Fibroblast of skin of scalp (primary cell): ENCODE results near the gene POU1F1. TPM values are rescaled to one million over a fixed set of nuclear protein-coding genes. Genes with fewer than 3 reads are reported as not detected.
"Not testable (repeated sequence)": the region's sequence is repeated elsewhere in the genome, so short reads cannot be mapped to it uniquely, and the experiment has no call there.

Experiments used
- DNase-seq: peaks from one replicate; pipeline ENCODE4 v3.0.0-alpha.2; 2013
- polyA plus RNA-seq, 2 experiments: library from polyadenylated mRNA; unstranded; fragments of 120-200 nt; gene quantifications; one replicate each; pipeline ENCODE4 v1.2.1, GENCODE V29; 2013; ENCODE audit not compliant: insufficient read length in 2 of 2

Gene POU1F1, protein sequence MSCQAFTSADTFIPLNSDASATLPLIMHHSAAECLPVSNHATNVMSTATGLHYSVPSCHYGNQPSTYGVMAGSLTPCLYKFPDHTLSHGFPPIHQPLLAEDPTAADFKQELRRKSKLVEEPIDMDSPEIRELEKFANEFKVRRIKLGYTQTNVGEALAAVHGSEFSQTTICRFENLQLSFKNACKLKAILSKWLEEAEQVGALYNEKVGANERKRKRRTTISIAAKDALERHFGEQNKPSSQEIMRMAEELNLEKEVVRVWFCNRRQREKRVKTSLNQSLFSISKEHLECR
- polyA plus RNA-seq (2013, experiment 1 of 2; ENCODE audit: insufficient read length) = not detected
- polyA plus RNA-seq (2013, experiment 2 of 2; ENCODE audit: insufficient read length) = not detected

DNA sequence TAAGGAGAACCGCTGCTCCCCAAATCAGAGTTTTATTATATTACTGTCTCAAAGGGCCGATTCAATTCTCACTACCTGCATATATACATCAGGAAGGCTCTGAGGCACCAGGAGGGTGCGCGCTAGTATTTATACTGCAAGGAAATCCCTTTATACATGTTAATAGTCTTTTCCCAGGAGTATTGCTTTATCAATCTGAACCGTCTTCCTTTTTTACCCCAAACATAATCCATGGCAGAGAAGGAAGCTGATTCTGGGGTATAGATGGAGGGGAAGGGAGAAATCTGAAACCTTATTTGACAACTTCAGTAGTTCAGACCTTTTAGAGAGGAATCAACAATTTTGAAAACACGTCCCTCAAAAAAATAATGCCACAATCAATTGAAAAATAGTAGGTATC, at the start of gene POU1F1:
Gene POU1F1 (minus strand): TSS at position 101 of the 400 bp plus-strand sequence. CDS start 122 bp downstream, outside the sequence.
- DNase-seq = no peak

DNA sequence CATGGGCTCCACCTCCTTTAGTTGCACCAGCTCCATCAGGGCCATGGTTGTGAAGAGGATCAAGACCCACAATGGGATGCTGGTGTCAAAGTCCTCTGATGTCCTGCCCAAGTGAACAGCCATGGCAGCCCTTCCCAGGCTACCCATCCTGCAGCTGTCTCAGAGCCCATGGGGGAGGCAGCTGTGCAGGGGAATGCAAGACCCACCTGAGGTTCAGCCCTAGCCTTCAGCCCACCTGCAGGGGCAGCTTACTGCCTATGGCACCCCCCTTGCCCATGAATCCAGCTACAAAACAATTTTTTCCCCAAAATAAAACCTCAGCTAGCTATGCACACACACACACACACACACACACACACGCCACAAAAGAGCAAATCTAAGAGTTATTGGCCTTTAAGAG, 48.2 kb upstream of the POU1F1 start:
- DNase-seq = no peak

DNA sequence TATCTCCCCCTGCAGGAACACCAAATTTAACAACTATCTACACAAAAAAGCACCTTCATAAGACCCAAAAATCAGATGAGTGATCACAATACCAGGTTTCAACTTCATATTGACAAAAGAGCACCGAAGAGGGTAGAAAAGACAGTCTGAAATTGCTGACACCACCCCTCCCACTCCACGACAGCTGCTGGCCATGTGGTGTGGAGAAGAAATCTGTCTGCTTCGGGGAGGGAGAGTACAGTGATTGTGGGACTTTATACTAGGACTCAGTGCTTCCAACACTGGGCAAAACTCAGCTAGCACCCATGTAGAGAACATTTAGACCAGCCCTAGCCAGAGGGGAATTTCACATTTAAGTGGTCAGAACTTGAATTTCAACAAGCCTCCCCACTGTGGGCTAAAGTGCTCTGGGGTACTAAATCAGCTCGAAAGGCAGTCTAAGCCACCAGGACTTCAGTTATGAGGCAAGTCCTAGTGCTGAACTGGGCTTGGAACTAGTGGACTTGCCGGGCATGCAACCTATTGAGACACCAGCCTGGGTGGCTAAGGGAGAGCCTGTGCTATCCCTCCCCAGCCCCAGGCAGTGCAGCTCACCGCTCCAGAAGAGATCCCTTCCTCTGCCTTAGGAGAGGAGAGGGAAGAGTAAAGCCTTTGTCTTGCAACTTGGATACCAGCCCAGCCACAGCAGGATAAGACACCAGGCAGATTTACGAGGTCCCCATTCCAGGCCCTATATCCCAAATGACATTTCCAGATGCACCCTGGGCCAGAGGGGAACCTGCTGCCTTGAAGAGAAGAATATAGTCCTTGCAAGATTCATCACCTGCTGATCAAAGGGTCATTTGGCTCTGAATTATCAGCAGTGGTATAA, 44.6 kb upstream of the POU1F1 start:
- no peak for DNase-seq

DNA sequence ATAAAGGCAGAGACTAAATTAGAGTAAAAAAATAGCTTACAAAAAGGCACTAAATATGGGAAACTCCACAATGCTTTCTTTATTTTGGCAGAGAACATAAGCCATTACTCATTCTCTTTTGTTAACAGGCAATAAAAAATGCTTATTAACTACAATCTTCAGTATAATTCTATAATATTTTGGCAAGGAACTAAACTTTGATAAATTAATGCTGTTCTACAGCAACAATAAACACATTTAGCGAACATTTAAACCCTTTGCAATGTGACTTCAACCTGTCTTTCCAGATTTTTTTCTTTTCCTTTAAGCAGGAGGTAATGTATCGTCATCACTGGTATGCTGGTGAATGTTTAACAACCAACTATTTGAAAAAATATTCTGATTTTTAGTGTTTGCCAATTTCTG, 42.2 kb upstream of the POU1F1 start:
- DNase-seq = no peak

DNA sequence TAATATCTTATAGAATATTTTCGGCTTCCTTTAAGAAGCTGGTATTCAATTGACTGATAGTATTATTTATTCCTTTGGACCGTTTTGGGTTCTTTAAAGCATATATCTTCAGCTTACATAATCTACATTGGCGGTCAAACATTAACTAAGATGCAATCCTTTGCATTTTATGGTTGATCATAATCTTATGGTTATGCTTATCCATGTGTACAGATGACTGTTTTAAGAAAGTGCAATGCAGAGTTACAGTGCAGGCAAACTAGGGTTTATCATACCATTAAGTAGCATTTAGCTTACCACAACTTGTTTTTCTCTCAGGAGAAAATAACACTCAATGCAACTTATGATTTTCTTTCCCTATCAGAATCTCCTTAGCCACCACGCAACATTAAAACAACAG, 41.4 kb upstream of the POU1F1 start:
- DNase-seq = no peak

DNA sequence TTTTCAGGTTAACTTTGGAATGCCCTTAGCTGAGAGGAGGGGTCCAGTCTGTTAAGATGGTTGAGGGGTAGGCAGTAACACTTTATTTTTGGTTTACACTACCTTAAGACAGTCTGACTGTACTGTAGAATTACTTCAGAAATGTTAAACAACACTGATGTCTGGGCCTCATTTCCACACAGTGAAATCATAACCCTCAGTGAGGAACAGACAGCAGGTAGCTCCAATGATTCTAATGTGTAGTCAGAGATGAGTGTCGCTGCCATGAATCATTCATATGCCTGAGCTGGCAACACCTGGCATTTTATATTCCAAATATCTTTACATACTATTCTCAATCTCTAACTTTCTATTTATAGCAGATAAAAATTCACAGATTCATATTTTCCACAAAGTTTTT, 37.3 kb upstream of the POU1F1 start:
- no peak for DNase-seq

DNA sequence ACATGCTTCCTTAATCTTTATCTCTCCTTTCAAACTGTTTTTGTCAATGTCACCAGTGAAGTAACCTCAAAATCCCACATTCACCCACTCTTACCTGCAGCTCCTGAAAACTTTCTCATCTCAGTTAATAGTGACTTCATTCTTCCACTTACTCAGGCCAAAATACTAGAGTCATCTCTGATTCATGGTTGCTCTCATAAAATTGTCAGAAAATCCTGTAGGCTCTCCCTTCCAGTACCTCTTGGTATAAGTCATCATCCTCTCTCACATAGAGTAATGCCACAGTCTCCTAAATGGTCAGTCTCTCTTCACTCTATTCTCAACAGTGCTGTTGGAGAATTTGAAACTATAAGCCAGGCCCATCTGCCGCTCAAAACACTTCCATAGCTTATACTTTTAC, 34.9 kb upstream of the POU1F1 start:
- no peak for DNase-seq

DNA sequence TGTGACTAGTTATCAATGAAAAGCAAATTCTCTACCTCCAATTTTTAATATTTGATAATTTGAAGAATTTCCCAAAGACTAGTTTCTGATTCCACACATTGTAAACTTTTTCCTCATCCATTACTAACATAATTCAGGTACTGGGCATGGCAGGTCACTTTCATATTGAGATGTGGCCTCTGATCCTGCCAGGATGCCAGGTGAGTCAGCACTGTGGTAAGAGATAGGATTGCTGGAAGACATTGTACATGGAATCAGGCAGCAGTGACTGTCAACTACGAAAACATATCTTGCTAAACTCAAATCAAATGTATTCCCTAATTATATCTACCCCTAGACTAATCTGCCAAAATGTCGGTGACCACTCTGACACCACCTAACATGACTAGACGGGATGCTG, 33.2 kb upstream of the POU1F1 start:
- DNase-seq = no peak

DNA sequence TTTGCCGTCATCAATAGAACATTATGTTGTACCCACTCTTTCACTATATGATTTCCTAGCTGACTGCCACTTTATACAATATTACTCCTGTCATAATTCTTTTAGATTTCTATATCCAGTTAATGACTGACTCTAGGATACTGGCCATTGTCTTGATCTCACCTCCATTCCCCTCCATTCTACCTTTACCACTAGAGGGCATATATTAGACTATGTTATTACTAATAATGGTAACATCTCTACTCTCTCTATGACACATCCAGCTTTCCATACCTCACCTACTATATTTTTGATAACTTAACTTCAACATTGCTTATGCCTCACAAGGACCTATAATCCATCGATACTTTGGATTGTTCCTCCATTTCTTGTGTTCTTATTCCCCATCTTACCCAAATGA, 31.4 kb upstream of the POU1F1 start:
- no peak for DNase-seq

DNA sequence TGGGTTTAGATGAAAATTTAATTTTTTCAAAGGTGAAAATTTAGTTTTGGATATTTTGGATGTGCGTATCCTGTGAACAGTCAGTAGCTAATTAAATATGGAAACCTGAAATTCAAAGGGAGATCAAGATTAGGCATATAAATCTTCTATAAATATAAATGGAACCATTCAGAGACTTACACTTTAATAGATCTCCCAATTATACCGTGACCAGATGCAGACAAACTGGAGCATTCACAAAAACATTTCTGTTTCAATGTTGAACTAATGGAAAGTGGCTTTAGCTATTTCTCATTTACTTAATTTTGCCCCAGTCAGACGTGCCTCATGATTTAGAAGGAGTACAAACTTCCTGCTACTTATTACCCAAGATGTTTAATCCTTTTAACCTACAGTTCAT, 29.1 kb upstream of the POU1F1 start:
- DNase-seq = no peak

DNA sequence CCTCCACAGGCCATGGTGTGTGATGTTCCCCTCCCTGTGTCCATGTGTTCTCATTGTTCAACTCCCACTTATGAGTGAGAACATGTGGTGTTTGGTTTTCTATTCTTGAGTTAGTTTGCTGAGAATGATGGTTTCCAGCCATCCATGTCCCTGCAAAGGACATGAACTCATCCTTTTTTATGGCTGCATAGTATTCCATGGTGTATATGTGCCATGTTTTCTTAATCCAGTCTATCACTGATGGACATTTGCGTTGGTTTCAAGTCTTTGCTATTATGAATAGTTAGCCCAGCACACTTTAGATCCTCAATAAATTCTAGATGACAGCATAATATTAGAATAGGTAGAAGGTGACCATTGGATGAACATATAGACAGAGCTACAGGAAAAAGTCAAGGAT, 28.6 kb upstream of the POU1F1 start:
- not testable (repeated sequence) for DNase-seq

DNA sequence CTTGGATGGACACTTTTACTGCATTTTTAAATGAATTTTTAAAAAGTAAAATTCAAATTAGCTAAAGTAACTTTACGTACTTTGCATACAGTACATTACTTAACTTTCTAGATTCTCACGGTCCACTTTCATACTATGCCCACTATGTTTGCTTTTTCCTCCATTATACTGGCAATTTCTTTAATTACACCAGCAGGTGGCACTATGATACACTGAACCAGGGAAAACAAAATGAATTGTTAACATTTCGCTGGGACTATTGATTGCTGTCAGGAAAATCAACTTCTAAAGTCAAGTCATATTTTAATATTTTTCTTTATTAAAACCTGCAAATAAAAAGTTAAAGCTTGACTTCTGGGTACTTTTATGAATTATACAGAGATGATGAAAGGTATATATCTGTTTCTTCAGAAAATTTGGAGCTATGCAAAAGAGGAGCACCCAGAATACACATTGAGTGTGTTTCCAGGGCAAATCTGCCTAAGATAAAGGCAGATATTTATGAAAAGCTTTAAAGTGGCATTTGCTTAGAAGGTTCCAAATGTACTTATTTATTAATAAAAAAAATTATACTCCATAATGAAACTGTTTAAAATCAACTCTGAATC, 21.8 kb upstream of the POU1F1 start:
- DNase-seq = peak; percentile 50

DNA sequence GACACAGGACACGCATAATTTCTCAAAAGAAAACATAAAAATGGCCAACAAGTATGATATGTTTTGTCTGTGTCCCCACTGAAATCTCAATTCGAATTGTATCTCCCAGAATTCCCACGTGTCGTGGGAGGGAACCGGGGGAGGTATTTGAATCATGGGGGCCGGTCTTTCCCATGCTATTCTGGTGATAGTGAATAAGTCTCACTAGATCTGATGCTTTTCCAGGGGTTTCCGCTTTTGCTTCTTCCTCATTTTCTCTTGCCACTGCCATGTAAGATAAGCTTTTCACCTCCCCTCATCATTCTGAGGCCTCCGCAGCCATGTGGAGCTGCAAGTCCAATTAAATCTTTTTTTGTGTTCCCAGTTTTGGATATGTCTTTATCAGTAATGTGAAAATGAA, 12.1 kb upstream of the POU1F1 start:
- no peak for DNase-seq

DNA sequence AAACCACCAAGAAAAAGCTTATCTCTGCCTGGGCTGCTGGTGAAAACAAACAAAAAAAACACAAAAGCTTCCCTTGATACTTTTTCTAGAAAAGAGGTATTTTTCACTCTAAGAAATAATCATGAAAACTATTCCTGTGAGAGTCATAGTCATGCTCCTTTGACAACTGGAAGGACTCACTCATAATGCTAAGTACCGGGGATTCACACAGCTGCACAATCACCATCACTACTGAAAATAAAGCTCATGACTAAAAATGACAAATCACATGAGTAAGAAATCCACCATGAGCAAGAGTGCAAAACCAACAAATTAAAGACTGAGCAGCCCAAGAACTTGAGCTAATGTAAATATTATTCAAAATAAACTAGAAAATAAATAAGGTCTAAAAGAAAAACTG, 10.6 kb upstream of the POU1F1 start:
- DNase-seq = no peak

DNA sequence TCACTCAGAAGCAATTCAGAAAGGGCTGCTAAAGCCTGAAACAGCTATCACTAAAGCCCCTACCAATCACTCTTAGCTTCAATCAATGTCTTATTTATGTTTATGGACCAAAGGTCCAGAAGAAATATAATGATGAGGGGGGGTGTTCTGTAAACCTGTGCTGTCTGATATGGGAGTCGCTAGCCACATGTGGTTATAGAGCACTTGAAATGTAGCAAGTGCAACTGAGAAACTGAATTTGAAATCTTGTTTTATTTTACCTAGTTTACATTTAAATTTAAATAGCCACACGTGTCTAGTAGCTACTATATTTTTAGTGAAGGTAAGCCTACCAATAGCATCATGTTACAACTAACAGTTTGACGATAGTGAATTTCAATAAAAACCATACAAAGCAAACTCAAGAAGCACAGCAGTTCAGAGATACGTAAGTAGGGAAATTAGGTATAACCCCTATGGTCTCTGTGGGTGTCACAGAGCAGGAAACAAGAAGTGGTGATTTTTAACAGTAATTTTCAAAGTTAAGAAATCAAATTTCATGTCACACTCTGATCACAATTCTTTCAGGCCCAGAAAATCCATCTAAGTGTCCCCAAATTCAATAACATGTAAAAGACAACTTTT, 3.6 kb downstream of the POU1F1 start:
- DNase-seq = no peak

DNA sequence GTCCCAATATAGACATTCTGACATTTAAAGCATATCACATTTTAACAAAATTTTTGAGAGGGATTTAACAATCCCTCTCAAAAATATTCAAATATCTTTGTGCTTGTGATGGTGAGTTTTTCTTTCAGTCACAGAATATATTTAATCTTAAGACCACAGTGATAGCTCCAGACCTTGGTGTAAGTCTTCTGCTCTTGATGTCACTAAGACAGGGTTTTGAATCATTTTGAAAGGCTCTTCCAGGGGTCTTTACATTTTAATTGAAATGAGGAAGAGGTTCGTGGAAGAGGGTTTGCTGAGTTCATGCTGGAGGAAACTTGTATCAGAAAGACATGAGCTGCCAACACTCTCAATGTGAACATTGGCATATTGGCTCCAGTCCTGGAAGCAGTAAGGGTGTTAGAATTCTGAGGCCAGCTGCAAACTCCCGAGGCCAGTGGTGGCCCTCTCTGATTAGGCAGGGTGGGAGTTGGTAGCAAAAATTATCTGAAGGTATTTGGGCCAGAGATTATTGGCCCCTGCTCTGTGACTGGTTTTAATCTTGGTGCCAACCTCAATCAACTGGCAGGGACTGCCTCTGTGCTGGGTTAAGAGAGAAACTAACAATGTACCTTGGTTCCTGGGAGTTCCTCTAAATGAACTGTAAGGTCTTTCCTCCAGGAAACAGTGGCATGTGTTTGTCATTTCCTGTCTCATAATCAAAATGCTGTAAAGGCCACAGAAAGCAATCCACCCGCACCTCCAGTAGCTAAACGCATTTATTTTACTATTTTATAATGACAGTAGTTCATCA, 5.3 kb downstream of the POU1F1 start:
- DNase-seq = no peak

DNA sequence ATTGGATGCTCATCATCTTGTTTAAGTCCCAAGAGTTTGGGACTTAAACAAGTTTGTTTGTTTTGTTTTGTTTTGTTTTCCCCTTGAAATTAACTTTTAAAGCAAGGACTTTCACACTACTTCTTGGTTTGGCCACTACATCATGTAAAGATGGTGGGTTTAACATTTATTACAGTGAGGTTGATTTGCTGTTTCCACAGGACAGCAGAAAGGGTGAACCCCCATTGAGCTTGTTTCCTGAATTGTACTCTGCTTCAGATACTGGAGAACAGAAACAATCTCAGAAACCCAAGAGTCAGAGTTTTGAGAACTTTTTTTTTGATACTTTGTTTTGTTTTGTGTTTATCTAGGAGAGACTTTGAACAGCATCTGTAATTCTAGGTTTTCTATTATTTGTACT, 6.7 kb downstream of the POU1F1 start:
- no peak for DNase-seq

DNA sequence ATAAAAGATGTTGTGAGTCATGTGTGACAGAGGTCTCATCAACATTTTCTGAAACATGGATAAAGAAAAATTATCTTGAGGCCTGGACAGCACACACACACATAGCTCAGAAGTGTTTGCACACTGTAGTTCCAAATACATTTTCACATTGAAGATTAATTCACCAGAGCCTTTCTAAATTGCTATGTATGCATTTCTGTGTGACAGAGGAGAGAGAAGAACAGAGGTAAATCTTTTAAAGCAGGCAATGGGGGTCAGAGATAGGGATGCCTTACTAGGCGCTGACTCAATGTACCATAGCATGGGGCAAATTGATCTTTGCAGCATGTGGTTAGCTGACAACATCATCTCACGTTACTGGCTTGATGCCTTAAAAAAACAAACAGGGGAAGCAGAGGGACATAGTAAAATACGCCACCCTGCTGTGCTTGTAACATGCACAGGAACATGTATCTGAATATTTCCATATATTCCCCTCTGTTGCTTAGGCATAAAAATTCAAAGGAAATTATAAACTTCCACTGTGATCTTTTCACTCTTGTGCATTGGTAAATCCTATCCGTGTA, 7.7 kb downstream of the POU1F1 start:
- DNase-seq = peak; percentile 3

DNA sequence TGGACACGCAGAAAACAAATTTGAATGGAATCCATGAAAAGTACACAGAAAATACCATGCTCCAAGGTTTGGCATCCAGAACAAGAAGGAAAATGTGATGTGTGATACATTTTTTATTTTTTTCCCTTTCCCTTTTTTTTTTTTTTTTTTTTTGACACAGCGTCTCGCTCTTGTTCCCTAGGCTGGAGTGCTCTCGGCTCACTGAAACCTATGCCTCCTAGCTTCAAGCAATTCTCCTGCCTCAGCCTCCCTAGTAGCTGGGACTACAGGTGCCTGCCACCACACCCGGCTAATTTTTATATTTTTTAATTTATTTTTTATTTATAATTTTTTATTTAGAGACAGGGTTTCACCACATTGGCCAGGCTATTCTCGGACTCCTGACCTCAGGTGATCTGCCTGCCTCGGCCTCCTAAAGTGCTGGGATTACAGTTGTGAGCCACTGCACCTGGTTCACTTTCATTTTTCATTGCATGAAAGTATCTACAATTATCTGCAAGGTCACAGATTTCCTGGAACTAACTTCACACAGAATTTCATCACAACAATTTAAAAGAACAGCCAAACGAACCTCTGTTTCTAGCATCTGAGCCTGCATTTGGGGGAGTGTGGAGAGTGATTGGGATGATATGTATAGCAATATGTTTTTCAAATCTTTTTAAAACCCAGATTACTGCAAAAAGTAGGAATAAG, 8.3 kb downstream of the POU1F1 start:
- DNase-seq = no peak

DNA sequence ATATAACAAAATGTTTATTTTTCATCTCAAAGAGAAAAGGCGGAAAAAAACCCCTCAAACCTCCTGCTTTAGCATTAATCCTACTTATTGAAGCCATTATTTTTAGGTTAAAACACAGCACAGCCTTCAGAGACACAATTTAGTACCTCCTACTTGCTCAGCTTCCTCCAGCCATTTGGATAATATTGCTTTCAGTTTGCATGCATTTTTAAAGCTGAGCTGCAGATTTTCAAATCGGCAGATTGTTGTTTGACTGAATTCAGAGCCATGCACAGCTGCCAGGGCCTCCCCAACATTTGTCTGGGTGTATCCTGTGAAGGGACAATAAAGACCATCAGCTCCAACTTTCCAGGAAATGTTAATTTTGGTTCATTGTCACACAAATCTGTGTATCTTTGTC, 14.5 kb downstream of the POU1F1 start:
- no peak for DNase-seq

DNA sequence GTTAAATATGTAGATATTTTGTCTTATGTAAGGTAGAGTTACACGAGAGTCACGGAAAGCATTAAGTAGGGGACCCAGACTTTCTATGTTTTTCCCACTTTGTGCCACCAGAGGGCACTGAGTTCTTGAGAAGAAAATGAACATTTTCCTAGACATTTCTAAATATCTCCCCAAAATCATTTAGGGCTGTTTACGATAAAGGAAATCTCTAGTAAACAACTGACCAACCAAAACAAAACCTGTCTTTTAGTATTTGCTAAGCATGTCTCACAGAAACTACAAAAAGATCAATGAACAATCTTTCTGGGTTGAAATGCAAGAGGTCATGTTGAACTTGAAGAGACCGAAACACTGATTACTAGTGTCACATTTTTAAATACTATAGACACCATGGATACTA, 16.1 kb downstream of the POU1F1 start:
- peak; percentile 51 for DNase-seq
